AG10803 (cell line): ENCODE results near the gene DNASE1L2.

Experiments
- DNase-seq: peaks from one replicate; pipeline ENCODE4 v3.0.0; 2010; ENCODE audit warnings: low read depth
- H3K4me3 ChIP-seq: 2 replicates; pipeline ENCODE4 v1.5.1; 2011; ENCODE audit warnings: mild to moderate bottlenecking, low read length, control low read depth
- TF ChIP-seq, protein P1 (sequence below): conservative IDR thresholded peaks from 2 replicates; pipeline ENCODE4 v1.5.1; 2011; ENCODE audit warnings: mild to moderate bottlenecking, low read length, control low read depth, inconsistent platforms

DNASE1L2 gene

DNA sequence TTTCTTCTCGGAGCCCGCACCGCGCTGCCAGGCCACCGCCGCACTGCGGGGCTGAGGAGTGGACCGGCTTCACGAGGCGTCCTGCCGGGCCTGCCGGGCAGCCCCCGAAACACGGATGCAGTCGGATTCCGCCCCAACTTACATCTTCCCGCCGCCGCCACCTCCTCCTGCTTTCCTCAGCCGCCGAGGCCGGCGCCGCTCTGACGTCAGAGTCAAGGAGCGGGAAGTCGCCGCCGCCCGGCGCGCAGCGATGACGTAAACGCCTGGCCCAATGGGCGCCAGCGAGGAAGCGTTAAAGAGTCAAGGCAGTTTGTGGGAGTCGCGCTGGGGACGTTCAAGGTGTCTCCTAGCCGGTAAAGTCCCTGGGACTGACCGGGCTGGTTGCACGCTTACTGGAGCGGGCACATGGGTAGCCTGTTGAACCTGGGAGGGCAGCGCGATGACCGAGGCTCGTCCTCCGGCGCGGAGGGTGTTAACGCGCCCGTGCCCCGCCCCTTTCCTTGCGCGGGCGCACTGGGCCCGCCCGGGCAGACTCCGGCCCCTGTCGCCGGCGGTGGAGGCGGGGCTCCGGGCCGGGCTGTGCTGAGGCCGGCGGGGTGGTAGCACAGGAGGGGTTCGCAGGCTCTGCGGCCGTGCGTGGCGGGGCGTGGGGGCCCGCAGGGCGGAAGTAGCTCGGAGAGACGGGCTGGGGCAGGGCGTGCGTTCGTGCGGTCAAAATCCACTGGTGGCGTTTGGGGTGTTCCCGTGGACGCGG, 31.8 kb downstream of the DNASE1L2 start, which contains the start of gene RNPS1:
TSS of gene RNPS1 (minus strand) at position 214 of the 754 bp plus-strand sequence. CDS start 3,483 bp downstream, outside the sequence.
- TF ChIP-seq, protein P1, sequence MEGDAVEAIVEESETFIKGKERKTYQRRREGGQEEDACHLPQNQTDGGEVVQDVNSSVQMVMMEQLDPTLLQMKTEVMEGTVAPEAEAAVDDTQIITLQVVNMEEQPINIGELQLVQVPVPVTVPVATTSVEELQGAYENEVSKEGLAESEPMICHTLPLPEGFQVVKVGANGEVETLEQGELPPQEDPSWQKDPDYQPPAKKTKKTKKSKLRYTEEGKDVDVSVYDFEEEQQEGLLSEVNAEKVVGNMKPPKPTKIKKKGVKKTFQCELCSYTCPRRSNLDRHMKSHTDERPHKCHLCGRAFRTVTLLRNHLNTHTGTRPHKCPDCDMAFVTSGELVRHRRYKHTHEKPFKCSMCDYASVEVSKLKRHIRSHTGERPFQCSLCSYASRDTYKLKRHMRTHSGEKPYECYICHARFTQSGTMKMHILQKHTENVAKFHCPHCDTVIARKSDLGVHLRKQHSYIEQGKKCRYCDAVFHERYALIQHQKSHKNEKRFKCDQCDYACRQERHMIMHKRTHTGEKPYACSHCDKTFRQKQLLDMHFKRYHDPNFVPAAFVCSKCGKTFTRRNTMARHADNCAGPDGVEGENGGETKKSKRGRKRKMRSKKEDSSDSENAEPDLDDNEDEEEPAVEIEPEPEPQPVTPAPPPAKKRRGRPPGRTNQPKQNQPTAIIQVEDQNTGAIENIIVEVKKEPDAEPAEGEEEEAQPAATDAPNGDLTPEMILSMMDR, result no peak
- peak; percentile 92 for DNase-seq
- H3K4me3 ChIP-seq, result peak within 1 kb of the TSS; percentile 94

DNA sequence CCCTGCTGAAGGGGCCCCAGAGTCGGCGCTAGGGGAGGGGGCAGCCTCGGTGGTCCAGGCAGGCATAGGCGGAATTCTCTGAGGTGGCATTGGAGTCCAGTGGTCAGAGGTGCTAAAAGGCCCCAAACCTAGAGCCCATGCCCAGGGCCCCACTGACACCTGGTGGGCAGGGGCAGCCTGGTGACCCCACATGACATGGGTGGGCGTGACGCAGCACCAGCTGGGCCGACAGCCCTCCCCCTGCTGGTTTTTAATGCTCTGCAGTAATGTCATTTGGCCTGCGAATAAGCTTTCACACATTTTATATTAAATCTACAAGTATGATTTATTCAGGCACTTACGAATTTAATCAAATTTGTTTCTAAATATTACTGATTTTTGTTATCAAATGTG, 33.8 kb downstream of the DNASE1L2 start:
- no peak for DNase-seq
- peak overlapping the region; percentile 94; the same call in 1 of the 2 replicates for H3K4me3 ChIP-seq
- TF ChIP-seq, protein P1, result no peak

DNA sequence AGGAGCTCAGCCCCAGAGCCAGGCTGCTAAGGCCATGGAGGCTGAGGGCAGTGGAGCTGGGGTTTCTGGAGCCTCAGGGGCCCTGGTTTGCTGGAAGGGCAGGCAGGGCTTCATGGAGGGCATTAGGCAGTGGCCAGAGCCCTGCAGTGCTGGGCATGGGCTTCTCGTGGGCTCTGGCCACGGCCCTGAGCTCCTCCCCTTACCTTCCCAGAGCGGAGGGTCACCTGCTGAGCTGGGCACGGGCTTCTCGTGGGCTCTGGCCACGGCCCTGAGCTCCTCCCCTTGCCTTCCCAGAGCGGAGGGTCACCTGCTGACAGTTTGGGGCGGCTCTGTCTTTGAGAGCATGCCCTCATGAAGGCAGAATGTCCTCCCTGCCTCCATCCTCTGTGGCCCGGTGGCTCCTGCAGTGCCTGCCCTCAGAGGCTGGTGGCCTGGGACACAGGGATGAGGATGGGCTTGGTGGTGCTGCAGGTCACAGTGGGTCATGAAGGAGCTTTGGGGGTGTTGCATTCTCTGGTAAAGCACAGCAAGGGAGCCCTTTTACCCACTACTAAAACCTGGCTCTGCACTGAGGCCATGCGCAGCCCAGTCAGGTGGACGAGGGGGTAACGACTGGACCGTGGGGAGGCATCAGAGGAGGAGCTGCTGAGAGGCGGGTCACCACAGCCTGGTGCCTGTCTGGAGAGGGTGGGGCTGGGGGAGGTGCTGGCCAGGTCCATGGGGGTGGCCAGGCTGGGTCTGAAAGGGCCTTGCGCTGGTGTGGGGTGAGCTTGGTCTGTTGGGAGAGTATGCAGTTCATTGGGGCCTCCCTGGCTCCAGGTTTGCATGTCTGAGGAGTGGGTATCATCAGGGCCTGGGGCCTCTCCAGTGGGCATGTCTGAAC, 34.6 kb downstream of the DNASE1L2 start:
- TF ChIP-seq, protein P1, result no peak
- DNase-seq, result no peak
- H3K4me3 ChIP-seq, result no peak overlapping the region

DNA sequence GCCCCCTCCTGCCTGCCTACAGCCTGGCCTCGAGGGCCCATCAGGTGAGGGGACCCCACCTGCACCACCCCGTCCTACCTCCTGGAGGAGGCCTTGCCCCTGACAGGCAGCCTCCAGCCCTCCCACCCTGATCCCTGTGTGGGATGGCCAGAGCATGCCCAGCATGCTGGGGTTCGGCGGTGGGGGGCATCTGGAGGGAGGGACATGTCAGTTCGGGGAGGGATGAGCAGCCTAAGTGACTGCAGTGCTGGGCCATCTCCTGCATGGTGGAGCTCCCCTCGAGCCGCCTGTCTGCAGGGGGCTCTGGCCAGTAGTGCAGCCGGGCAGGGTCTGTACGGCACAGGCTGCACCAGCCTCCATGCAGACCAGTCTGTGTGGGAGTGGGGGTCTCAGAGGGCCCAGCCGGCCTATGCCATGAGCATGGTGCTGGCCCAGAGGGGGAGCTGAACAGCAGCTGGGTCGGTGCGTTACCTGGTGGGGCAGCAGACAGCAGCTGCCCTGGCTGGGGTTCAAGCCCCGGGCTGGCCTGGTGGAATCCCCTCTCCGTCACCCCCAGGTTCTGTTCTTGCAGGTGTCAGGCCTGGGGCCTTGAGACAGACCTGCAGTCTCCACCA, 35.7 kb downstream of the DNASE1L2 start:
- TF ChIP-seq, protein P1, result no peak
- DNase-seq, result no peak
- no peak overlapping the region for H3K4me3 ChIP-seq

DNA sequence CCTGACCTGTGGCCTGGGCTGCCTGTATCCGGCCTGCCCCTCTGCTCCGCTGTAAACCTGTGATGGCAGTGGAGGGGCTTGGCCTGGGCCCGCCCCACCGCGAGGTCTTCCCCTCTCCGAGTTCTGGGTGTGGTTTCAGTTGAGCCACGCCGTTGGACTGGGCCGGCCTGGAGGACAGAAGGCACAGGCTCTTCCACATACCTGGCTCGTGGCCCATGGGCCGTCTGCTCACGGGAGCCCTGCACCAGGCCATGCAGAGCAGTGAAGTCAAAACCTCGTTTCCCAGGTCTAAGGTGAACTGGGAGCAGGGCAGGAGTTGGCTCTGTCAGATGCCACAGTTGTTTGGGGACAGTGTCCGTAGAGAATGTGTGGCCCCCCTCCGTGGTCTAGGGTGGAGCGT, 37.2 kb downstream of the DNASE1L2 start:
- H3K4me3 ChIP-seq, result no peak overlapping the region
- DNase-seq, result no peak
- TF ChIP-seq, protein P1, result no peak

GRCh38 chr16:2273931-2274330, 37.7 kb downstream of the DNASE1L2 start:
- no peak overlapping the region for H3K4me3 ChIP-seq
- TF ChIP-seq, protein P1, result no peak
- no peak for DNase-seq
